ENCODE results near the gene FEZ2. TPM values are rescaled to one million over a fixed set of nuclear protein-coding genes. Genes with fewer than 3 reads are reported as not detected.

FEZ2 gene
- total and polyA plus RNA-seq, 2 donors (not counting 3 experiments of a cell fraction or from before 2014, with no cell fraction given): 41.2 to 72.4 TPM

DNA sequence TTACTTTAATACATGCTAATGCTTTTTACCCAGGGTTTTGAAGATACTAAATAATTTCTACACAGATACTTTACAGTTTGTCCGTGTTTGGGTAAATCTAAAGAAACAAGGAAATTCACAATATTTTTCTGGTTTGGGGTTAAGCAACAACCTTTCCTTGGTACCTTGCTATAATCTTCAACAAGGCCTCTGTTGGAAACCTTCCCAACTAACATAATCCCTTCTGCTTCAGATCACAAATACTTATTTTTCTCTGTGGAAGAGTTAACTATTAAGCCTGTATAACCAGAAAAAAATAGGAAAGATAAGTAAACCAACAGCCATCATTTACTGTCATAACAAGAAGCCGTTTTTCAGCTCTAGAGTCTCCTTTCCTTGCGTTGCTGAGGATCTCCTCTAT, 15.0 kb downstream of the FEZ2 start:
- no TSS peak for BruUV-seq (replicated peaks)
- Histone ChIP-seq H3K4me2 (ENCODE audit: insufficient read depth, low read length) (no peak overlapping the region), H3K9ac (replicated peaks; ENCODE audit: extremely low read depth, insufficient read depth, low read length) (no peak overlapping the region), H3K9me3 (replicated peaks; ENCODE audit: control insufficient read depth, insufficient read depth, low read length) (no peaks in the 10 kb centered on the region), H3K9me1 (replicated peaks; ENCODE audit: control insufficient read depth, extremely low read depth, insufficient read depth, low read length) (no peaks in the 10 kb centered on the region), H3K27ac (ENCODE audit: insufficient read depth, low read depth, low read length) (no peak overlapping the region), H3K27me3 (ENCODE audit: control insufficient read depth in 2 of 2, insufficient read depth in 2 of 2, low read length in 2 of 2) (no peaks in the 10 kb centered on the region), H4K20me1 (replicated peaks; ENCODE audit: control insufficient read depth, extremely low read depth, insufficient read depth, low read length) (no peaks in the 10 kb centered on the region), H3K4me1 (ENCODE audit: control insufficient read depth, extremely low read depth, insufficient read depth, low read length) (no peaks in the 10 kb centered on the region), H3K79me2 (ENCODE audit: control insufficient read depth, insufficient read depth, low read length) (peaks cover 52% of the 10 kb centered on the region), H2AFZ (ENCODE audit: low read depth, low read length) (no peak overlapping the region), H3K36me3 (ENCODE audit: control insufficient read depth in 2 of 2, extremely low read depth in 1 of 2, insufficient read depth in 2 of 2, low read length in 2 of 2) (peaks cover 21 to 48% of the 10 kb centered on the region in 2 experiments), H3K4me3 (replicated peaks in 1 of 3; ENCODE audit: insufficient read depth in 1 of 3, low read depth in 1 of 3, low read length in 3 of 3) (no peak overlapping the region)
- intact Hi-C loops (cut with micrococcal nuclease) (no loop called here), dilution Hi-C loops (cut with MboI; ENCODE audit: extremely low pct_ligation_motif_present, low sequenced_read_pairs) (no loop called here)
- no peak for TF ChIP-seq MAX (IDR thresholded peaks at IDR 0.05; ENCODE audit: insufficient read depth, insufficient read length)
- no peak for TF ChIP-seq EZH2 (IDR thresholded peaks at IDR 0.05; ENCODE audit: borderline replicate concordance, low read depth, low read length, severe bottlenecking)
- TF ChIP-seq GATA2 (IDR thresholded peaks at IDR 0.05; ENCODE audit: insufficient read depth, insufficient read length, low read depth, low read length): no peak
- TF ChIP-seq POLR2AphosphoS5 (IDR thresholded peaks at IDR 0.05; ENCODE audit: insufficient read depth, low read depth, low read length): no peak
- no peak for TF ChIP-seq JUN (IDR thresholded peaks at IDR 0.05; ENCODE audit: borderline replicate concordance, insufficient read depth, insufficient read length, low read depth)
- no peak for TF ChIP-seq FOS (IDR thresholded peaks at IDR 0.05; ENCODE audit: borderline replicate concordance, insufficient read depth, low read length)
- no peak for TF ChIP-seq POLR2A (IDR thresholded peaks at IDR 0.05; ENCODE audit: low read depth, low read length)
- TF ChIP-seq, protein P1, sequence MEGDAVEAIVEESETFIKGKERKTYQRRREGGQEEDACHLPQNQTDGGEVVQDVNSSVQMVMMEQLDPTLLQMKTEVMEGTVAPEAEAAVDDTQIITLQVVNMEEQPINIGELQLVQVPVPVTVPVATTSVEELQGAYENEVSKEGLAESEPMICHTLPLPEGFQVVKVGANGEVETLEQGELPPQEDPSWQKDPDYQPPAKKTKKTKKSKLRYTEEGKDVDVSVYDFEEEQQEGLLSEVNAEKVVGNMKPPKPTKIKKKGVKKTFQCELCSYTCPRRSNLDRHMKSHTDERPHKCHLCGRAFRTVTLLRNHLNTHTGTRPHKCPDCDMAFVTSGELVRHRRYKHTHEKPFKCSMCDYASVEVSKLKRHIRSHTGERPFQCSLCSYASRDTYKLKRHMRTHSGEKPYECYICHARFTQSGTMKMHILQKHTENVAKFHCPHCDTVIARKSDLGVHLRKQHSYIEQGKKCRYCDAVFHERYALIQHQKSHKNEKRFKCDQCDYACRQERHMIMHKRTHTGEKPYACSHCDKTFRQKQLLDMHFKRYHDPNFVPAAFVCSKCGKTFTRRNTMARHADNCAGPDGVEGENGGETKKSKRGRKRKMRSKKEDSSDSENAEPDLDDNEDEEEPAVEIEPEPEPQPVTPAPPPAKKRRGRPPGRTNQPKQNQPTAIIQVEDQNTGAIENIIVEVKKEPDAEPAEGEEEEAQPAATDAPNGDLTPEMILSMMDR (IDR thresholded peaks at IDR 0.05; ENCODE audit: extremely low read depth in 1 of 2, insufficient read depth in 1 of 2, low read depth in 1 of 2, low read length in 2 of 2): no peak
- TF ChIP-seq MYC (IDR thresholded peaks at IDR 0.05; ENCODE audit: low read depth, low read length): no peak
- ChIA-PET CTCF (interaction anchor here (1.4 kb wide), 1 partner anchor 15 kb away, joined by 3 read pairs; the partner anchor contains the start of gene FEZ2), POLR2A (interaction anchor here (1.0 kb wide), 1 partner anchor 11 kb away, joined by 3 read pairs; no protein-coding TSS in a partner anchor)
- DNase-seq (ENCODE audit: low read depth, low spot score) (no peak), FAIRE-seq (no peak)
